ENCODE measurements around the gene SECTM1.

GRCh38 chr17:82361885-82362633 is 28.5 kb upstream of the SECTM1 start:
- TF ChIP-seq EZH2 (IDR thresholded peaks at IDR 0.05; ENCODE audit: borderline replicate concordance, low read length) (no peak), CTCF (conservative IDR thresholded peaks at IDR 0.05 in 1 of 2, IDR thresholded peaks at IDR 0.05 in 1 of 2; ENCODE audit: extremely low read depth in 1 of 2, insufficient read depth in 1 of 2, low read depth in 1 of 2, low read length in 2 of 2) (no peak)

All from mammary epithelial cell (primary cell).